Adrenal gland (tissue), 12 donors: ENCODE results near the gene SEMA3F. TPM values are rescaled to one million over a fixed set of nuclear protein-coding genes. Genes with fewer than 3 reads are reported as not detected.

Experiments used
- DNase-seq, 7 donors: peaks; one replicate each; pipeline ENCODE4 v3.0.0-alpha.2; 2019 to 2020
- H3K27ac ChIP-seq, 5 donors: fragments of 200-600 bp; sonication (generic) in 4 of 5; 1 replicate in 3 of 5; 2 replicates in 2 of 5; pipeline versions ENCODE4 v1.5.1 to v1.8.0; 2016 to 2020; ENCODE audit warnings: mild to moderate bottlenecking in 1 of 5
- H3K27me3 ChIP-seq: fragments of 200-600 bp; 2 replicates; pipeline ENCODE4 v1.8.0; 2021
- H3K36me3 ChIP-seq, 2 donors: fragments of 200-600 bp; replicated peaks in 1 of 2; 1 replicate in 1 of 2; 2 replicates in 1 of 2; pipeline versions ENCODE4 v1.5.1 to v1.8.0; 2018 to 2022
- H3K4me1 ChIP-seq, 2 donors: fragments of 200-600 bp; replicated peaks in 1 of 2; 1 replicate in 1 of 2; 2 replicates in 1 of 2; pipeline versions ENCODE4 v1.5.1 to v1.8.0; 2018 to 2021
- H3K4me3 ChIP-seq, 4 donors: fragments of 200-600 bp; sonication (generic) in 3 of 4; one replicate each; pipeline ENCODE4 v1.5.1; 2016 to 2018
- H3K9me3 ChIP-seq, 3 donors: fragments of 200-600 bp; sonication (generic) in 1 of 3; replicated peaks in 1 of 3; 1 replicate in 2 of 3; 2 replicates in 1 of 3; pipeline versions ENCODE4 v1.5.1 to v1.8.0; 2016 to 2021
- CTCF ChIP-seq, 6 experiments: fragments of 450-650 bp in 4 of 6; fragments of 200-600 bp in 2 of 6; sonication (generic) in 1 of 6; IDR thresholded peaks; 1 replicate in 5 of 6; 2 replicates in 1 of 6; pipeline versions ENCODE4 v1.5.1 to v1.8.0; 2016 to 2021; ENCODE audit warnings: antibody characterized with exemption in 6 of 6, mild to moderate bottlenecking in 2 of 6, moderate library complexity in 1 of 6
- POLR2A ChIP-seq, 2 donors: fragments of 450-650 bp; IDR thresholded peaks; one replicate each; pipeline ENCODE4 v1.6.1; 2017; ENCODE audit warnings: antibody characterized with exemption in 2 of 2, mild to moderate bottlenecking in 2 of 2, moderate library complexity in 1 of 2
- WGBS, 4 donors: extraction: QIAGEN DNeasy Blood & Tissue Kit in 2 of 4; methylation state at CpG; one replicate each; pipeline versions ENCODE4 v1.1.5 to v1.1.7; 2013 to 2017; 5-methylcytosine and 5-hydroxymethylcytosine counted together
- intact Hi-C, 2 donors: fragments of 100-400 bp; cut with DNase I; formaldehyde crosslinking; loops; one replicate each; pipeline versions ENCODE4 v1.14.1 to v1.15.0; 2022 to 2023
- polyA plus RNA-seq, 3 donors: library from polyadenylated mRNA; stranded (reverse); fragments of 200-250 nt in 2 of 3; fragments of 350-450 nt in 1 of 3; fragmentation: Illumina TruSeq in 1 of 3; extraction: RNeasy Lipid Tissue Mini Kit (QIAGEN cat#74804) in 1 of 3; gene quantifications; one replicate each; pipeline ENCODE4 v1.2.3, GENCODE V29; 2013 to 2014
- total RNA-seq, 9 donors: library from RNA; depleted of rRNA in 4 of 9; stranded (reverse); fragments of >200 nt in 4 of 9; fragments of 120-200 nt in 1 of 9; fragmentation: NEBNext Ultra II Directional in 1 of 9; extraction: Animal tissue kit (Norgen Biotek cat#: 25700) in 1 of 9; gene quantifications; one replicate each; pipeline versions ENCODE4 v1.1.0 to v1.2.4, GENCODE V29; 2013 to 2023
- donor health status: healthy with polysubstance abuse.
- donor health status: Bipolar disorder and iron deficiency.
- donor health status: DM: yes; HTN: yes; CAD: no.
- donor health status: DM: no; HTN: no; CAD: no.
- donor health status: DM: no; HTN: no; CAD: no.
- donor health status: DM: yes; HTN: yes; CAD: no.

The SEMA3F gene
- total and polyA plus RNA-seq, 12 donors, result 1.6 to 21.1 (median 13.6) TPM

DNA sequence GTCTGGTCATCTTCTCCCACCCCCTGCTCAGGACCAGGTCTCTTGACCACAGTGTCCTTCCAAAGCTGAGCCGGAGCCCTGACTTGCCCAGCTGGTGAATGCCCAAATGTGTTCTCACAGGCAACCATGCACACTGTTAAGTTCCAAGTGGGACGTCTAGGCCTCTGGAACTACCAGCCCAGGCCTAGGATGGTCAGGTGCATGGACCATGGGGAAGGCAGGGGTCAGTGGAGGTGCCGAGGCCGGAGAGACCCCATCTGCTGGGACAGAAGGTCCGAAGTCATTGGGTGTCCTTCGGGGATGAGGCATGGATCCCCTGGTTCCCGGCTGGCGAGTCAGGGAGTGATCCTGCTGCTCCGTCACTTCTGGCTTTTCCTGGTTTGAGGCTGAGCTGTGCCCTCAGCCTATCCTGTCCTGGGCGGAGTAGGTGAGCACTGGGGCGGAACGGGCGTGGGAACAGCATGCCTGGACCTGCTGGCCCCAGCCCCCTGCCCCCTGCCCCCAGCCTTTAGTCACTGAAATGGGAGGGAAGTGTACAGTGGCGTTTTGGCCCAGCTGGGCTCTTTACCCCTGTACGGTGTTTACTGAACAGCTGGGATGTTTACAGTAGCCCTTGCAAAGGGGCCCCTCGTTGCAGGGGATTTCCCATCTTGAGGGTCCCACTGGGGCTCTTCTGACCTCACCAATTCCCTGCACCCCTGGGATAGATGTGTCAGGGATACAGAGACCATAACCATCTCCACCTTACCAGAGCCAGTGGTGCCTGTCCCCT, 12.1 kb downstream of the SEMA3F start:
- WGBS, 4 donors, result 57 to 70% (median 66%) methylated on average over 11 to 16 of the region's 16 CpGs
- no peak for DNase-seq
- H3K27me3 ChIP-seq, result no peaks in the 10 kb centered on the region
- peaks cover 14 to 24% of the 10 kb centered on the region in 2 donors for H3K4me1 ChIP-seq
- intact Hi-C loops, result no loop called here
- no peaks in the 10 kb centered on the region for H3K36me3 ChIP-seq
- H3K9me3 ChIP-seq, result no peaks in the 10 kb centered on the region
- peak overlapping the region in 2 of 5 donors; percentile 26 to 67 for H3K27ac ChIP-seq
- TF ChIP-seq POLR2A (IDR thresholded peaks at IDR 0.05) (no peak), CTCF (IDR thresholded peaks at IDR 0.05) (no peak)
- H3K4me3 ChIP-seq, result no peak overlapping the region

DNA sequence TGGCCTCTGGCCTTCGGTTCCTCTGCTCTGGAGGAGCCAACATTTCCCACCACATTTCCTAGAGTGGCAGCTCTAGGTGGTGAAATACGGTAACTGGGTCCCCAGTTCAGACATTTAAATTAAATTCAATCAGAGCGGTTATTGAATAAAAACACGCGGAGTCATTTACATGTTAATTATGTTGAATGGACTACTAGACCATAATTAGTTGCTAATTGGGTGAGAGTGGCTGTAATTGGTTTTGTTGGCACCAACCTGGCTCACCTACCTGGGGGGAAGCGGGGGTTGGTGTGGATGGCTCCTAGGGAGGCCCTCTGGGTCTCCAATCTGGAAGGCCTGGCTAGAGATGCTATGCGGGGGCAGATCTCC, 12.7 kb downstream of the SEMA3F start:
- H3K4me3 ChIP-seq, result no peak overlapping the region
- intact Hi-C loops, result no loop called here
- no peaks in the 10 kb centered on the region for H3K36me3 ChIP-seq
- DNase-seq, result no peak
- H3K9me3 ChIP-seq, result no peaks in the 10 kb centered on the region
- TF ChIP-seq CTCF (IDR thresholded peaks at IDR 0.05) (no peak), POLR2A (IDR thresholded peaks at IDR 0.05) (no peak)
- no peaks in the 10 kb centered on the region for H3K27me3 ChIP-seq
- peaks cover 14 to 24% of the 10 kb centered on the region in 2 donors for H3K4me1 ChIP-seq
- 86 to 88% (median 88%) methylated on average over 7 of the region's 7 CpGs for WGBS, 4 donors
- H3K27ac ChIP-seq, result peak overlapping the region in 1 of 5 donors; percentile 67

DNA sequence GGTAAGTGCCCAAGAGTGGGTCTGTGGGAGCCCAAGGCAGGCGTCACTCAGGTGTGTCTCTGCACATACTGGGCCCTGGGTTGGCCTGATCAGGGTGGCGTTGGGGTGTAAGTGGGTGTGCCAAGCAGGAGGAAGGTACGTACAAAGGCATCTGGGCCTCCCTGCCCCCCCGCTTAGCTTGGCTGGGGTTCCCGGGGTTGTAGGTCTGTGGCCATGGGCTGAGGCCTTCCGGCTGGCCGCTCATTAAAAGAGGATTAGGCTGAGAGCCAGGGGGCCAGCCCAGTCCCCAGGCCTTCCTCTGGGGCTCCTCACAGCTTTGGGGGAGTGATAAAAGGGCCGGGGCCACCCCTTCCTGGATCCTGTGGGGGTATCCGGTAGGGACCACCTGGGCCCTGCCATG, 13.3 kb downstream of the SEMA3F start:
- 58 to 66% (median 62%) methylated on average over 3 to 9 of the region's 9 CpGs for WGBS, 4 donors
- Histone ChIP-seq H3K27me3 (no peaks in the 10 kb centered on the region), H3K27ac (peak overlapping the region in 2 of 5 donors; percentile 30 to 67), H3K9me3 (no peaks in the 10 kb centered on the region), H3K4me1 (peaks cover 14 to 24% of the 10 kb centered on the region in 2 donors), H3K36me3 (no peaks in the 10 kb centered on the region), H3K4me3 (no peak overlapping the region)
- no peak for DNase-seq
- TF ChIP-seq CTCF (IDR thresholded peaks at IDR 0.05), result no peak
- TF ChIP-seq POLR2A (IDR thresholded peaks at IDR 0.05), result no peak
- intact Hi-C loops, result no loop called here

DNA sequence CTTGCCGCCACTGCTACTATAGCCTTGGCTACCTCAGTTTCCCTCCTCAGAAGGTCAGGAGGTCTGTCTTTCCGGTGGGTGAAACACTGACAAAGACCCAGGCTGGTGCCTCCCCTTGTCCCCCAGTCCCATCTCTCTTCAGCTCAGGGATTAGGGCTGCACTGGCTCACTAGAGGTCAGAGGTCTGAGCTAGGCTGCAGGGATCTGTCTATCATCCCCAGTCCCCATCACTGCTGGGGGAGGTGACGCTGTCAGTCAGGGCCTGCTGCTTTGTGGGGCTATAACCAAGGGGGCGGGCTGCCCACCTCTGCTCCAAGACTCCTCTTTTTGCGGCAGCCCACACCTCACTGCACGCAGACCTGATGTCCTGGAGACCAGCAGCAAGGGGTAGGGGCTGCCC, 13.7 kb downstream of the SEMA3F start:
- peaks cover 14 to 23% of the 10 kb centered on the region in 2 donors for H3K4me1 ChIP-seq
- no peaks in the 10 kb centered on the region for H3K36me3 ChIP-seq
- DNase-seq, result no peak
- H3K4me3 ChIP-seq, result no peak overlapping the region
- H3K9me3 ChIP-seq, result no peaks in the 10 kb centered on the region
- 83 to 87% (median 86%) methylated on average over 4 to 6 of the region's 6 CpGs for WGBS, 4 donors
- no peaks in the 10 kb centered on the region for H3K27me3 ChIP-seq
- TF ChIP-seq POLR2A (IDR thresholded peaks at IDR 0.05) (no peak), CTCF (IDR thresholded peaks at IDR 0.05) (no peak)
- peak overlapping the region in 2 of 5 donors; percentile 30 to 67 for H3K27ac ChIP-seq
- intact Hi-C loops, result no loop called here
